ENCODE results near the gene SRP68.

SRP68 gene

DNA sequence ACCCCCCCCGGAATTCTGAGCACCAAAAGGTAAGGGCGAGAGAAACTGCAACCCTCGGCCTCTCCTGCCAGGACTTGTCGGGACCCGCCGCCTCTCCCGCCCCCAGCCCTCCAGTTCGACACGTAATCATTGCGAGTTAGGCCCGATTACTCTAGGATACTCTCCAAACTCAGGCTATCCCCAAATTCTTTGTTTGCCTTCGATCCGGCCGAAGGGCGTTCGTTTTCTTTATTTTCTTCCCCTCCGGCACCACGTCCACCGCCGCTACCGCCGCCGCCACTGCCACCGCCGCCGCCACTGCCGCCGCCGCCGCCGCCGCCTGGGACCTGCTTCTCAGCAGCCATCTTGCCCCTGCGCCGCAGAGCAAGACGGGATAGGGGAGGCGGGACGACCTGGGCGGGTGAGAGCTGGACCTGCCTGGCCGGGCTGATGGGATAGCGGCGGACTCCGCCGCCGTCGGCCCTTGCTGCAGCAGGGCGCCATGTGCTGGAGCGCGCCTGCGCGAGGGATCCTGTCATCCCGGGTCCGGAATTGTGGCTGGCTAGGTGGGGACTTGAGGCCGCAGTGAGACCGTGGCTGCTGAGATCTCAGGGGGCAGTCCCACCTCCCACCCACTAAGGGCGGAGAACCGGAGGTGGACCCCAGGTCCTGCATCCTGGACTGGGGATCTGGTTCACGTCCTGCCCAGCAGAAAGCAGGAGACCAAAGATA, at the start of gene SRP68:
SRP68 (minus strand) TSS at position 370 of the 711 bp plus-strand sequence; CDS start at position 344, 26 bp downstream.
- Histone ChIP-seq H3K27ac (peak within 1 kb of the TSS in 20 of 21 experiments; percentile 72 to 94 (median 86)), H3K4me3 (peak within 1 kb of the TSS; percentile 60 to 94 (median 83))

- Histone ChIP-seq H3K27ac (peak overlapping the region in 12 of 21 experiments; percentile 15 to 73 (median 44)), H3K4me3 (peak overlapping the region; percentile 14 to 35 (median 21))
These were observed 49.7 kb upstream of the SRP68 start for GRCh38 chr17:76121932-76122430.

- Histone ChIP-seq H3K4me3 (no peak overlapping the region), H3K27ac (no peak overlapping the region)
These were observed 48.3 kb upstream of the SRP68 start for GRCh38 chr17:76120658-76121008.

DNA sequence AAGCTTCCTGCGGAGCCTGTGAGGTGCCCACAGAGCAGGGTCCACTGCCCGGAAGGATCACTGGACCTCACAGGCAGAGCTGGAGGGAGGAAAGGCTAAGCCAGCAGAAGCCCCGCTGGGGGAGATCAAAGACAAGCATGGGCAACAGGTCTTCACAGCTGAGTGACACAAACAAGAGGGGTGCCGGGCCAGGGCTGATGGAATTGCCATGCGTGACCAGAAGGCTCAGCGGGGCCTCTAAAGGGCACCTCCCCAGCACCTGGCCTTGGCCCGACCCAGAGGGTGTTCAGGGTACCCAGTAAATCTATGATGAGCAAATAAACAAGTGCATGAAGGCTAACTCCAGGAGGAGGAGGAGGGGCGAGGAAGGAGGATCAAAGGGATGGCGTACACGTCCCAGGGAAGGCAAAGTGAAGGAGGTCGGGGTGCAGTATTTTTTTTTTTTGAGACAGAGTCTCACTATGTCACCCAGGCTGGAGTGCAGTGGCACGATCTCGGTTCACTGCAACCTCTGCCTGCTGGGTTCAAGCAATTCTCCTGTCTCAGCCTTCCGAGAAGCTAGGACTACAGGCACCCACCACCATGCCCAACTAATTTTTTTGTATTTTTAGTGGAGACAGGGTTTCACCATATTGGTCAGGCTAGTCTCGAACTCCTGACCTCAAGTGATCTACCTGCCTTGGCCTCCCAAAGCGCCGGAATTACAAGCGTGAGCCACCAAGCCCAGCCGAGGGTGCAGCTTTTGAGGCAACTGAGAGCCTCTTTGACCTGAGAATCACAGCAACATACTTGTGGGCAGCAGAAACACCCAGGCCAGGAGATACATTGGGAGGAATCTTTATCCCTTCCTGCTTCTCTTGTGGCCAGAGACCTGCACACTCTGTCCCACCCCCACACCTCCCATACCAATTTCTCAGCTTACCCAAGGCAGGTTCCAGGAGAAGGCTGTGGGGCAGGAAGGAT, 47.4 kb upstream of the SRP68 start:
- H3K4me3 ChIP-seq, result no peak overlapping the region
- H3K27ac ChIP-seq, result no peak overlapping the region

- no peak overlapping the region for H3K4me3 ChIP-seq
- H3K27ac ChIP-seq, result no peak overlapping the region
These were observed 42.9 kb upstream of the SRP68 start for GRCh38 chr17:76115138-76115754.

- Histone ChIP-seq H3K4me3 (no peak overlapping the region), H3K27ac (no peak overlapping the region)
These were observed 39.6 kb upstream of the SRP68 start for GRCh38 chr17:76111956-76112355.

- Histone ChIP-seq H3K27ac (no peak overlapping the region), H3K4me3 (no peak overlapping the region)
These were observed 35.2 kb upstream of the SRP68 start for GRCh38 chr17:76107509-76107908.

DNA sequence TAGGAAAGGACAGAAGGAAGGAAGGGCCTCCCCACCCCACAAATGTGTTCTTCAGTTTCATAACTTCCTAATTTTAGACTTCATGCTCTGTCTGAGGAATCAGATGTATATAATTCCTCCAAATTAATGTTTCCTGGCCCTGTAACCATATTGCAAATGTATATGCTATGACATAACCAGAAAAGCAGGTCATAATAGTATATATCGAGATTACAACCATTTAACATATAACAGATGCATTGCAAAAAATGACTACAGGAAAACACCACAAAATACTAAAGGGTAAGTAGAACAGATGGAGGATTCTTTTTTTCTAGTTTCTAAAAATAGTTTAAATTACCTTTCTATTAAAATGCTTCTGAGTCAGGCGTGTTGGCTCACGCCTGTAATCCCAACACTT, 34.4 kb upstream of the SRP68 start:
- Histone ChIP-seq H3K27ac (no peak overlapping the region), H3K4me3 (no peak overlapping the region)

GRCh38 chr17:76104896-76105231, 32.5 kb upstream of the SRP68 start:
- Histone ChIP-seq H3K4me3 (no peak overlapping the region), H3K27ac (no peak overlapping the region)

DNA sequence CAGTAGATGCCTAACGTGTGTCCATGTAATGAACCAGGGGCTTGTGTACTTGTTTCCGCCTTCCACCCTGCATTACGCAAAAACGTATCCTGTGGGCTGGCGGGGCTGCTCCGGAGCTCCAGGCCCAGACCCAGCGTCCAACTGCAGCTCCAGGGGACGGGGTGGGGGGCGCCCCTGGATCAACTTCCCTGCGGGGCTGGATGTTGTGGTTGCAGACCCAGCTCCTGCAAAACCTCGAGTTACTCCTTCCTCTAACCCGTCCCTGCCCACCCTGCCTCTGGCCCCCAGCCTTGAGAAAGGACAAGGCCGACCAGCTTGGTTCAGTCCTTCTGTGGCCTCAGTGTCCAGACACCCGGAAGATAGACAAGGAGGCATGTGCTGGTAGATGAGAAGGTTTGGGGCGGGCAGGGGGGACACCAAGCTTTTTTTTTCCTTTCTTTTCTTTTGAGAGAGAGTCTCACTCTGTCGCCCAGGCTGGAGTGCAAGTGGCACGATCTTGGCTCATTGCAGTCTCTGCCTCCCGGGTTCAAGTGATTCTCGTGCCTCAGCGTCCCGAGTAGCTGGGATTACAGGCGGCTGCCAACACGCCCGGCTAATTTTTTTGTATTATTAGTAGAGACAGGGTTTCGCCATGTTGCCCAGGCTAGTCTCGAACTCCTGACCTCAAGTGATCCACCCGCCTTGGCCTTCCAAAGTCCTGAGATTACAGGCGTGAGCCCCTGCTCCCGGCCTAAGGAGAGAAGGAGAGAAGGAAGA, 32.0 kb upstream of the SRP68 start:
- Histone ChIP-seq H3K27ac (peak overlapping the region in 20 of 21 experiments; percentile 63 to 95 (median 88)), H3K4me3 (peak overlapping the region; percentile 61 to 87 (median 74))

- peak within 1 kb of the TSS; percentile 61 to 87 (median 74) for H3K4me3 ChIP-seq
- peak within 1 kb of the TSS; percentile 50 to 95 (median 87) for H3K27ac ChIP-seq
These were observed 31.2 kb upstream of the SRP68 start, which contains the start of gene EXOC7 for GRCh38 chr17:76103274-76104139. Gene EXOC7, minus strand, starts transcription at chr17:76103787. Its CDS starts 95 bp downstream, at chr17:76103692.

DNA sequence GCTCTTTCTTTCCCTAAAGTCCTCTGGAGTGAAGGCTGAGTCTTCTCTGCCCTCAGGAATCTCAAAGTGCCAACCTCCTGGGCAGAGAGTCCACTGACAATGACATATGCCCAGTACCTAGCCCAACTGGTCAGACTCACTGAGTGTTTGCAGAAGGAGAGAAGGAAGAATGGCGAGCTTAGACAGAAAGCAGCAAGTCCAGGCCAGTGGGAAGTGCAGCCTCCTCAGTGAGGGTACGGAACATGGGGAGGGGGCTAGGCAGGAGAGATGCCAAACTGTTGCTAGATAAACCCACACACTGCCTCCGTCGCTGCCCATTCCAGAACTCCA, 30.6 kb upstream of the SRP68 start:
- Histone ChIP-seq H3K27ac (peak overlapping the region; percentile 50 to 95 (median 87)), H3K4me3 (peak overlapping the region; percentile 61 to 87 (median 74))

- Histone ChIP-seq H3K27ac (no peak overlapping the region), H3K4me3 (no peak overlapping the region)
These were observed 25.5 kb upstream of the SRP68 start for GRCh38 chr17:76097716-76098295.

DNA sequence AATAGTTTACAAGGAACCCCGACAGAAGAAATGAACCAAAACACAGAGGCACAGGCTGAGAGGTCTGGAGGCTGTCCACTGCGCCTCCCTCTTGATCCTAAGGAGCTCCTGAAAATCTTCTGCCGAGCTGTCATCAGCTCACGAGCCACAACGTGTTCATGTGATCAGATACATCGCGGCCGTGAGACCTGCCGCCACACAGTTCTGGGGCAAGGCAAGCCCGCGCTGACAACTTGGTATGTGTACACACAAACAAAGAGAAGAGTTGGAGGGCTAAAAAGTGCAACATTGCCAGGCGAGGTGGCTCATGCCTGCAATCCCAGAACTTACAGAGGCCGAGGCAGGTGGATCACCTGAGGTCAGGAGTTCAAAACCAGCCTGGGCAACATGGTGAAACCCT, 23.6 kb upstream of the SRP68 start:
- Histone ChIP-seq H3K4me3 (no peak overlapping the region), H3K27ac (no peak overlapping the region)

DNA sequence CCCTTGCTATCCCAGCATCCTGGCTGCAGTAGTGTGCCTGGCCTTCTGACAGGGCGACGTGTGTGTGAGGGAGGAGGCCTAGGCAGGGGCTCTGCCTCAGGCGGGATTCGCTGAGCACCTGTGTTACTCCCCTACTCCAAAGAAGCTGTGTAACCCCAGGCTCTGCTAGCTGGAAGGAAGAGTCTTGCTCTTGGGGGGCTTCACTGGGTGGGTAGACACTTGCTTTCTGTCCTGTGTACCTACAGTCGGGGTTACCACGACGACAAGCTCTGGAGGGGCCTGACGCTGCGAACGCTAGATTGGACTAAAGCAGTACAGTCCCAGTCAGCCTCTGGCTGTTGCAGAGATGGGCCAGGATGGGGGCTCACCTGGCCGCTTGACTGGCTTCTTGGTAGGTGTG, 21.7 kb upstream of the SRP68 start:
- Histone ChIP-seq H3K27ac (no peak overlapping the region), H3K4me3 (no peak overlapping the region)

GRCh38 chr17:76092526-76093413, 20.5 kb upstream of the SRP68 start:
- no peak overlapping the region for H3K4me3 ChIP-seq
- H3K27ac ChIP-seq, result no peak overlapping the region

GRCh38 chr17:76091526-76092286, 19.4 kb upstream of the SRP68 start:
- no peak overlapping the region for H3K4me3 ChIP-seq
- H3K27ac ChIP-seq, result no peak overlapping the region

All from skin epidermis (tissue), 12 donors.